Neural cell (in vitro differentiated cells): ENCODE measurements around the gene MIXL1. TPM values are rescaled to one million over a fixed set of nuclear protein-coding genes. Genes with fewer than 3 reads are reported as not detected.
A peak's percentile ranks its signal among the peaks of the same experiment; 100 is the strongest.

ENCODE experiments used
- H2AFZ ChIP-seq: fragments of 200-600, 300-800 bp; sonication (generic), shearing (Covaris generic); 2 replicates; pipeline ENCODE4 v1.6.0; 2014; ENCODE audit warnings: low read depth, mild to moderate bottlenecking, antibody characterized with exemption, low read length, moderate library complexity
- H3F3A ChIP-seq: fragments of 200-600 bp; shearing (Covaris generic); 2 replicates; pipeline ENCODE4 v1.6.1; 2016; ENCODE audit warnings: mild to moderate bottlenecking, moderate library complexity, mixed read lengths, antibody characterized with exemption, low read length; ENCODE audit not compliant: insufficient read depth, poor library complexity, severe bottlenecking
- H3K27ac ChIP-seq: fragments of 200-600, 300-800 bp; sonication (generic), shearing (Covaris generic); 2 replicates; pipeline ENCODE4 v1.5.1; 2014; ENCODE audit warnings: mild to moderate bottlenecking, low read length, moderate library complexity
- H3K27me3 ChIP-seq: fragments of 300-800, 200-600 bp; sonication (generic), shearing (Covaris generic); 2 replicates; pipeline ENCODE4 v1.6.0; 2014; ENCODE audit warnings: mild to moderate bottlenecking, low read depth, low read length, moderate library complexity; ENCODE audit not compliant: insufficient read depth
- H3K36me3 ChIP-seq: fragments of 300-800, 200-600 bp; sonication (generic), shearing (Covaris generic); 2 replicates; pipeline ENCODE4 v1.5.1; 2014; ENCODE audit warnings: mild to moderate bottlenecking, antibody characterized with exemption, low read length, moderate library complexity; ENCODE audit not compliant: insufficient read depth
- H3K4me2 ChIP-seq: fragments of 300-800, 200-600 bp; sonication (generic), shearing (Covaris generic); 2 replicates; pipeline ENCODE4 v1.6.0; 2014; ENCODE audit warnings: mild to moderate bottlenecking, low read length
- H3K4me3 ChIP-seq: fragments of 300-800, 200-600 bp; sonication (generic), shearing (Covaris generic); 2 replicates; pipeline ENCODE4 v1.5.1; 2014; ENCODE audit warnings: mild to moderate bottlenecking, low read length, moderate library complexity
- H3K79me2 ChIP-seq: fragments of 200-600 bp; shearing (Covaris generic); replicated peaks from 2 replicates; pipeline ENCODE4 v1.6.0; 2014; ENCODE audit warnings: mild to moderate bottlenecking, low read length, moderate library complexity; ENCODE audit not compliant: insufficient read depth
- H3K9ac ChIP-seq: fragments of 300-800, 200-600 bp; sonication (generic), shearing (Covaris generic); 2 replicates; pipeline ENCODE4 v1.6.1; 2016; ENCODE audit warnings: mild to moderate bottlenecking, low read length, mixed read lengths
- H3K9me2 ChIP-seq: fragments of 200-600 bp; shearing (Covaris generic); 2 replicates; pipeline ENCODE4 v1.6.1; 2016; ENCODE audit warnings: mild to moderate bottlenecking, low read length, mixed read lengths; ENCODE audit not compliant: insufficient read depth
- H3K9me3 ChIP-seq: fragments of 200-600, 300-800 bp; sonication (generic), shearing (Covaris generic); 2 replicates; pipeline ENCODE4 v1.6.1; 2016; ENCODE audit warnings: mild to moderate bottlenecking, mixed run types, low read length, moderate library complexity, mixed read lengths
- H4K20me1 ChIP-seq: fragments of 200-600 bp; shearing (Covaris generic); 2 replicates; pipeline ENCODE4 v1.6.1; 2016; ENCODE audit warnings: mild to moderate bottlenecking, mixed run types; ENCODE audit not compliant: insufficient read depth
- CTCF ChIP-seq: fragments of 450-650 bp; IDR thresholded peaks from 2 replicates; pipeline ENCODE4 v1.5.1; 2014; ENCODE audit warnings: antibody characterized with exemption, mild to moderate bottlenecking, moderate library complexity; ENCODE audit not compliant: poor library complexity, severe bottlenecking
- EP300 ChIP-seq: fragments of 450-650 bp; conservative IDR thresholded peaks from 2 replicates; pipeline ENCODE4 v1.6.1; 2014; ENCODE audit warnings: antibody characterized with exemption, mild to moderate bottlenecking, moderate library complexity; ENCODE audit not compliant: poor library complexity, severe bottlenecking
- EZH2 ChIP-seq: fragments of 200-600, 300-800 bp; shearing (Covaris generic), sonication (generic); IDR thresholded peaks from 2 replicates; pipeline ENCODE4 v1.6.1; 2014; ENCODE audit warnings: antibody characterized with exemption, low read length, borderline replicate concordance, mild to moderate bottlenecking; ENCODE audit not compliant: insufficient read depth, poor library complexity, severe bottlenecking
- MXI1 ChIP-seq: fragments of 450-650 bp; conservative IDR thresholded peaks from 2 replicates; pipeline ENCODE4 v1.6.1; 2014; ENCODE audit warnings: antibody characterized with exemption, mild to moderate bottlenecking; ENCODE audit not compliant: poor library complexity, severe bottlenecking
- POLR2AphosphoS5 ChIP-seq: IDR thresholded peaks from 2 replicates; pipeline ENCODE4 v1.6.1; 2012
- RAD21 ChIP-seq: fragments of 450-650 bp; conservative IDR thresholded peaks from 2 replicates; pipeline ENCODE4 v1.6.1; 2014; ENCODE audit warnings: antibody characterized with exemption, mild to moderate bottlenecking, moderate library complexity
- SMC3 ChIP-seq: fragments of 450-650 bp; conservative IDR thresholded peaks from 2 replicates; pipeline ENCODE4 v1.6.1; 2014; ENCODE audit warnings: antibody characterized with exemption, mild to moderate bottlenecking, moderate library complexity; ENCODE audit not compliant: poor library complexity
- TAF1 ChIP-seq: IDR thresholded peaks from 2 replicates; pipeline ENCODE4 v1.6.1; 2012; ENCODE audit warnings: low read depth
- polyA plus RNA-seq: library from polyadenylated mRNA; depleted of rRNA; stranded (reverse); fragments of >200 nt; gene quantifications from 2 replicates; pipeline ENCODE4 v1.2.3, GENCODE V29; 2014
- TF ChIP-seq, protein P1 (sequence below): IDR thresholded peaks from 2 replicates; pipeline ENCODE4 v1.6.1; 2012; ENCODE audit warnings: borderline replicate concordance

Gene MIXL1
- polyA plus RNA-seq, 1 donor from 2014 or later, result not detected

GRCh38 chr1:226223786-226224244 lies 351 bp downstream of the MIXL1 start:
- H4K20me1 ChIP-seq, result no peaks in the 10 kb centered on the region
- H3K4me2 ChIP-seq, result no peak overlapping the region
- peak overlapping the region; percentile 67 for H3K4me3 ChIP-seq
- no peaks in the 10 kb centered on the region for H3K9me3 ChIP-seq
- no peaks in the 10 kb centered on the region for H3K79me2 ChIP-seq
- H3K9me2 ChIP-seq, result no peaks in the 10 kb centered on the region
- H3F3A ChIP-seq, result no peaks in the 10 kb centered on the region
- H3K36me3 ChIP-seq, result no peaks in the 10 kb centered on the region
- H3K9ac ChIP-seq, result peak overlapping the region; percentile 31
- TF ChIP-seq POLR2AphosphoS5 (no peak), CTCF (peak; percentile 37)
- H3K27ac ChIP-seq, result no peak overlapping the region
- no peak overlapping the region for H2AFZ ChIP-seq
- peaks cover 32% of the 10 kb centered on the region for H3K27me3 ChIP-seq

DNA sequence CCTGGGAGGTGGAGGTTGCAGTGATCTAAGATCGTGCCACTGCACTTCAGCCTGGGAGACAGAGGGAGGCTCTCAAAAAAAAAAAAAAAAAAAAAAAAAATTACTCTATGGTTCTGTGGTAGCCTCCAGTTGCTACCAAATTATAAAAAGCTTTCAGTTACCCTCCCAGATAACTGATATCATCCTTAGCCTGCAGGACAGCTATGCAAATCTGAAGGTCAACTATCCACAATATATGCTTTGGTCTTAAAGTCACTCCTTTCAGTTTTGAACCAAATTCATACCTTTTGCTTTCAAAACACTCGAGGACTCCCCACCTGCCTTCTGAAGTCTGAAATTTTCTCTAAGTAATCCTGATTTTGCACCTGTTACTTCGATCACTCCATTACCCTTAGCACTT lies 3.1 kb downstream of the MIXL1 start:
- no peaks in the 10 kb centered on the region for H3K9me3 ChIP-seq
- H3F3A ChIP-seq, result no peaks in the 10 kb centered on the region
- H3K36me3 ChIP-seq, result no peaks in the 10 kb centered on the region
- H3K27ac ChIP-seq, result no peak overlapping the region
- no peak overlapping the region for H3K4me3 ChIP-seq
- H3K9ac ChIP-seq, result no peak overlapping the region
- no peaks in the 10 kb centered on the region for H3K79me2 ChIP-seq
- H3K9me2 ChIP-seq, result no peaks in the 10 kb centered on the region
- H3K27me3 ChIP-seq, result peaks cover 32% of the 10 kb centered on the region
- H2AFZ ChIP-seq, result no peak overlapping the region
- no peak for TF ChIP-seq POLR2AphosphoS5
- TF ChIP-seq, protein P1, sequence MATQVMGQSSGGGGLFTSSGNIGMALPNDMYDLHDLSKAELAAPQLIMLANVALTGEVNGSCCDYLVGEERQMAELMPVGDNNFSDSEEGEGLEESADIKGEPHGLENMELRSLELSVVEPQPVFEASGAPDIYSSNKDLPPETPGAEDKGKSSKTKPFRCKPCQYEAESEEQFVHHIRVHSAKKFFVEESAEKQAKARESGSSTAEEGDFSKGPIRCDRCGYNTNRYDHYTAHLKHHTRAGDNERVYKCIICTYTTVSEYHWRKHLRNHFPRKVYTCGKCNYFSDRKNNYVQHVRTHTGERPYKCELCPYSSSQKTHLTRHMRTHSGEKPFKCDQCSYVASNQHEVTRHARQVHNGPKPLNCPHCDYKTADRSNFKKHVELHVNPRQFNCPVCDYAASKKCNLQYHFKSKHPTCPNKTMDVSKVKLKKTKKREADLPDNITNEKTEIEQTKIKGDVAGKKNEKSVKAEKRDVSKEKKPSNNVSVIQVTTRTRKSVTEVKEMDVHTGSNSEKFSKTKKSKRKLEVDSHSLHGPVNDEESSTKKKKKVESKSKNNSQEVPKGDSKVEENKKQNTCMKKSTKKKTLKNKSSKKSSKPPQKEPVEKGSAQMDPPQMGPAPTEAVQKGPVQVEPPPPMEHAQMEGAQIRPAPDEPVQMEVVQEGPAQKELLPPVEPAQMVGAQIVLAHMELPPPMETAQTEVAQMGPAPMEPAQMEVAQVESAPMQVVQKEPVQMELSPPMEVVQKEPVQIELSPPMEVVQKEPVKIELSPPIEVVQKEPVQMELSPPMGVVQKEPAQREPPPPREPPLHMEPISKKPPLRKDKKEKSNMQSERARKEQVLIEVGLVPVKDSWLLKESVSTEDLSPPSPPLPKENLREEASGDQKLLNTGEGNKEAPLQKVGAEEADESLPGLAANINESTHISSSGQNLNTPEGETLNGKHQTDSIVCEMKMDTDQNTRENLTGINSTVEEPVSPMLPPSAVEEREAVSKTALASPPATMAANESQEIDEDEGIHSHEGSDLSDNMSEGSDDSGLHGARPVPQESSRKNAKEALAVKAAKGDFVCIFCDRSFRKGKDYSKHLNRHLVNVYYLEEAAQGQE, result no peak
- TF ChIP-seq EP300, result no peak
- no peak for TF ChIP-seq TAF1
- TF ChIP-seq CTCF, result no peak
- TF ChIP-seq RAD21, result no peak
- TF ChIP-seq EZH2, result no peak
- TF ChIP-seq SMC3, result no peak
- no peak for TF ChIP-seq MXI1
- H4K20me1 ChIP-seq, result no peaks in the 10 kb centered on the region
- no peak overlapping the region for H3K4me2 ChIP-seq
